ENCODE measurements around the gene CAMTA1.

CAMTA1 gene

DNA sequence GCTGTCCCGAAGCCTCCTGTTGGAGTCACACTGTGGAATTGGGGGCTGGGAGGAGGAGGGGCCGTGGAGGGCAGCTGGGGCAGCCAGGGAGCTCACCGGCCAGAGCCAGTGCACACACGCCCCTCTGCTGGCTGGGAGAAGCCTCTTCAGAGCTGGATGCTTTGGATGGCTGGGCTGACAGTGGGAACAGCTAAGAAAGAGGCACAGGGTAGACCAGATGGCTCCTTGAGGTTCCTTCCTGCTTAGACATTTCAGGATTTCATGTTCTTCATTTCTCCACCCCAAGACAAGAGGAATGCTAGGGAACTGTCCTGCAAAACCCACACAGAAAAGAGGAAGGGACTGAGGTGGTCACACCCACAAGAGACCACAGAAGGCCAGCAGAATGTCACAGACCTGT lies 731.1 kb downstream of the CAMTA1 start:
- DNase-seq = peak; percentile 36 to 48

DNA sequence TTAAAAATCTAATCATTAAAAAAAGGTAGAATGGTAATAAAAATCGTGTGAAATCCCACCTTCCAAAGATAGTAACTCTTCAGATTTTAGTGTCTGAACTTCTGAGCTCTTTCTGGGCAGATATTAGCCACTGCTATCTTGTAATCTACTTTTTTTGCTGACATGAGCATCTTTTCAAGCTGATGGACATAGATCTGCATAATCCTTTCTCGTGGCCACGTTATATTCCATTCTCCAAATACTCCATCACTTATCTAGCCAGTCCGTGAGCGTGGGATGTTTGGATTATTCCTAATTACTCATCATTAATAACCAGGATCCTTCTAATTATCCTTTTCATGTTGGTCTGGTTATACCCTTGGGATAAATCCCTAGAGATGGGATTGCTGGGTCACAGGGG lies 731.7 kb downstream of the CAMTA1 start:
- no peak for DNase-seq

DNA sequence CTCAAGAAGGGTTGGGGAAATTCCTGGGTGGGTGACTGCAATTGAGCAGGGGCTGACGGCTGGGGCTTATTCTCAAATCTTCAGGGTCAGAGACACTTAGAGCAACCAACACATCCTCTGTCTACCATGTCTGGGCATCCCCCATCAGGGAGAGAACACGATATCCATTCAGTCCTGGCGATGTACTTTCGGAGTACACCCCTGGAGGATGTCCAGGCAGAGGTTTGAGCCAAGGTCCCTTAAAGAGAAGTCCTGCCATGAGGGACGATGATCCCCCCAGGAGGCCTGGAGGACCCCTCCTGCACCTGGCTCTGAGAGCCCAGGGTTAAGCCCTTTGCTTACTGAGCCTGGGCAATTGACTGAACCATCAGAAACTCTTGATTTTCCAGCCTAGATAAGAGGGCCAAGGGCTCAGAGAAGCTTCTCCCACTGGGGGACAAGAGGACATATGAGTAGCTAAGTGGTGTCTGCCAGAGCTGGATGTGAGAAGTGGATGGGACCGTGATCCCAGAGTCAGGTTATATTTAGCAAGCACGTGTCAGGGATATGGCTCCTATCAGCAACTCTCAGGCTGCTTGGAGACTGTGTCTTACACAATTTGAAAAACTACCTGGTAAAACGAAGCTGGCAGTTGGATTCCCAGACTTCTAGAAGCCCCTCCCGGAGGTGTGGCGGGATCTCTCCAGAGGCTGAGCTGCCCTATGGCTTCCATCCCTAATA lies 732.5 kb downstream of the CAMTA1 start:
- no peak for DNase-seq

DNA sequence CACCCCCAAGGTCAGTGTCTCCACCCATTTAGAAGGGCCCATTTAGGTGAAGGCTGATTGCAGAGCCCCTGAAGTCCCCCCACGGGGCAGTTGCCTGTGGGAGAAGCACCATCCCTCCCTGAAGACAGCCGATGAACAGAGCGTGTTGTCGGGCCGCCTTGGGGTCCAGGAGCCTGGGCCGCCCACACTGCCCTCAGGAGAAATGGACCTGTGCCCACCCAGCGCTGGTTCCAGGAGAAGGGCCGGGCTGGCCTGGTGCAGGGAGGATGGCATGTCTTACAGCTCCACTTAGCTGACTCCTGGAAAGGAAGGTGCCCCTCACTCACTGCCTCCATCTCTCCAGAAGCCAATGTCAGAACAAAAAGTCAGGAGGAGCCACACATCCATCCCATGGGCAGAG lies 733.2 kb downstream of the CAMTA1 start:
- no peak for DNase-seq

DNA sequence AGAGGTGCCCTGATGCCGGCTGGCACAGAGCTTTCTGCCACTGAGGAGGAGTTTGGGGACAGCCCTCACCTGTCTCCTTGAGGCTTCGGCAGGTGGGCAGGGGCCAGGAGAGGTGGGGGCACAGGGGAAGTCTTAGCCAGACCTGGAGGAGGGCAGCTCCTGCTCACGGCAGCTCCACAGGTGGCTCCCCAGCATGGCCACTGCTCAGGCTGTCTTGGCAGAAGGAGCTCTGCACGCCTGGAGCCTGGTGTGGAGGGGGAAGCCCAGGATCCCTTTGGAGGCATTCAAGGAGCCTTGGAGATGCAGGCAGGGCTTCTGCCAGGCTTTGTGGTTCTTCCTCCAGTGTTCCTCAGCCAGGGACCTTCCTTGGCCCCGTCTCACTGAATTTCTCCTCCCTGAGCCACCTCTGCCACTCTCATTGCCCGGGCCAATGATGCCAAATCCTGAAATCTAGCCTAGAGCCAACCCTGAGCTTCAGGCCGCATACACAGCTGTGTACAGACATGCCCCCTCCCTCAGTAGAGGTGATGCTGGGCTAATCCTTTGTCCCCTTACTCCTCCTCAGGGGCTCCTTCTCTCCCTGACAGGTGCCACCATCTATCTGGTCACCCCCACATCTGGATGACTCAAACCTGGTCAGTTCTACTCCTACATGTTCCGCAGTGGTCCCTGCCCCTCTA lies 734.1 kb downstream of the CAMTA1 start:
- DNase-seq = no peak

DNA sequence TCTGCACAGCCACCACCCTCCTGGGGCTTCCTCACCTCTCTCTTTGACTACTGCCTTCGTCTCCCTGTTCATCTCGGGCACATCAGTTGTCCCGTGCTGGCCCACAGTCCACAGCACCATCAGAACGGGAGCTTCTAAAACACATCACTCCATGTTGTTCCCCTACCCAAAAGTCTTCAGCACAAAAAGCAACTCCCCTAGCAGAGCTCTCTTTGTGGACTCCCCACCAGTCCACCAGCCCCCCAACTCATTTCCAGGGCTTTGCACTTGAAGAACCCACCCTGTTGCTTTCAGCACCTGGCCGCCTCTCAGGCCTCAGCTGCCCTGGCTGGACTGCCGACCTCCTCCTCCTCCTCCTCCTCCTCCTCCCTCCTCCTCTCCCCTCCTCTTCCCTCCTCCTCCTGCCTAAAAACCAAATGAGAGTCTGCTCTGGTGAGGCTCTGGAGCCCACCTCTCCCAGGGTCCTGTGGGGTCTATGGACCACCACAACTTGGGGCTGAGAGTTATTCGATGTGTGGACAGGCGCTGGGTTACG lies 734.7 kb downstream of the CAMTA1 start:
- DNase-seq = no peak

DNA sequence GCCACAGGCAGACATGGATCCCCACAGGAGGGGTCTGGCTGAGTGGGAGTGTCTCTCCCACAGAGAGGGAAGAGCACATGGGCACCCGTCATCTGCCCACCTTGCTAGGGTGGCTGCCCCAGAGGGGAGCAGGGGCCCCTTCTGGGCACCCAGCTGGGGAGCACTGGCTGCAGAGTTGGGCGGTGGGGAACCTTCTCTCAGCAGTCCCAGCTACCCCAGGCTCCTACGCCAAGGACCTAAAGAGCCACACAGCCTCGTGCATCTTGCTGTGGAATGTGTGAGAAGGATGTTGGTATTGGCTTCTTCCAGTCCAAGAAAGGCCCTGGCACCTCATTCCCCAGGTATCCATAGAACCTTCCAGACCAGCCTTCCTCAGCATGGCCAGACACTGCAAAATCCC lies 735.2 kb downstream of the CAMTA1 start:
- DNase-seq = no peak

DNA sequence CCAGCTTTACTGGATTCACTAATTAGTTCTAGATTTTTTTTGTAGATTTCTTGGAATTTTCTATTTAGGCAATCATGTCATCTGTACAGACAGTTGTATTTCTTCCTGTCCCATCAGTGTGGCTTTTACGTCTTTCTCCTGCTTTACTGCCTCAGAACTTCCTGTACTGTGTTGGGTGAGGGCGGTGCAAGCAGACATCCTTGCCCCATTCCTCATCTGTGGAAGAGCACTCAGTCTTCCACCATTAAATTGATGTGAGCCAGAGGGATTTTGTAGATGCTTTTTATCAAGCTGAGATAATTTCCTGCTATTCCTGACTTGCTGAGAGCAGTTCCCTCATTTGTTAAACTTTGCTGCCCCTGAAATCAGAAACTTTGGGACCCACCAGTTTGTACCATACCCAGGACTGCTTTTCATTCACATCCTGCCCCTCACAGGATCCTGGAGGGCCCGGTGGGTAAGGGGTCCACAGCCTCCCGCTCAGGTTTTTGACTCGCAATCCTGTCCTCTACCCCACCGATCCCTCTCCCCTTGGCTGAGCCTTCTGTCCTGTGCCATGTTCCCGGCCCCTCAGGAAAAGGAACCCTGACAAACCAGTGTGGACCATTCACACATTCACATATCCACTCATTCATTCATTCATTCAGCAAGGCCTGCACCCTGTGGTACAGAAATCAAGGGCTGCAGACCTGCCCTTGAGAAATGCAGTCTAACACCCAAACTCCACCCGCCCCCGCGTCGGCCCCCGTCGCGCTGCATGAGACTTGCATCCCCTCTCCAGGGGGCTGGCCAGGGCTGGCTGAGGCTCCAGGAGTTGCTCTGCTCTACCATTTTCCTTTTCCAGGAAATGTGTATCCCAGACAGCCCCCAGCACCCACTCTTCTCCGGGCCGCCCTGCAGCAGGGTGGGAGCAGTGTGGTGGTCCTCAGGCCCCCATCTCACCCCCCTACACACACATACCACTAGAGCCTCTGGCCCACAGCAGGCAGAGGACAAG lies 739.4 kb downstream of the CAMTA1 start:
- DNase-seq = no peak

DNA sequence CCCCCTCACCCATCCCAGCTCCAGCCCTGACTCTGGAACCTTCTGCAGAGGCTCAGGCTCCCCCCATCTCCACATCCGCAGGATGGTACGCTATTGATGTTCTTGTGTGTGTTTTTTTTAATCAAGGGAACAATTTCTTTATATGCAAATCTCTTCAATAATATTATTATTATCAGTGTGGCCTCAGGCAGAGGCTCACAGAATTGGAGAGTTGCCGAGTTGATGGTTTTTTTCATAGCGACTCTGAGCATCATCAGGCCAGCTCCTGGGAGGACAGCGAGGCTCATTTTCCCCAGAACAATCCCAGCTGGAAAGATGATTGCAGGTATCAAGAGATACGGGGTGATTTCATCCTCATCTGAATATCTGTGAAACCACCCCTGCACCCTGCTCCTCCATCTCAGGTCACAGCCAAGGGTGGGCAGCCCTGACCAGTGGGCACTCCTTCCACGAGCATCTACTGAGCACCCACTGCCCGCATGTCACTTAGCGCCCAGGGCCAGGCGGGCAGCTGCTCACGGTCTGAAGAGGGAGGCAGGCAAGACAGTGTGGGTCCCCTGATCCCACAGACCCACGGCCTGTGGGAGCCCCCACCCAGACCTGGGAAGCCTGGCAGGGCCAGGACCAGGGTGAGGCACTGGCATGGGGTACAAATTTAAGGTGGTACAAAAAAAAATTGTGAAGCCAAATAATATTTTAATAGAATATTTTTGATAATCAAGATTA lies 740.2 kb downstream of the CAMTA1 start:
- DNase-seq = no peak

DNA sequence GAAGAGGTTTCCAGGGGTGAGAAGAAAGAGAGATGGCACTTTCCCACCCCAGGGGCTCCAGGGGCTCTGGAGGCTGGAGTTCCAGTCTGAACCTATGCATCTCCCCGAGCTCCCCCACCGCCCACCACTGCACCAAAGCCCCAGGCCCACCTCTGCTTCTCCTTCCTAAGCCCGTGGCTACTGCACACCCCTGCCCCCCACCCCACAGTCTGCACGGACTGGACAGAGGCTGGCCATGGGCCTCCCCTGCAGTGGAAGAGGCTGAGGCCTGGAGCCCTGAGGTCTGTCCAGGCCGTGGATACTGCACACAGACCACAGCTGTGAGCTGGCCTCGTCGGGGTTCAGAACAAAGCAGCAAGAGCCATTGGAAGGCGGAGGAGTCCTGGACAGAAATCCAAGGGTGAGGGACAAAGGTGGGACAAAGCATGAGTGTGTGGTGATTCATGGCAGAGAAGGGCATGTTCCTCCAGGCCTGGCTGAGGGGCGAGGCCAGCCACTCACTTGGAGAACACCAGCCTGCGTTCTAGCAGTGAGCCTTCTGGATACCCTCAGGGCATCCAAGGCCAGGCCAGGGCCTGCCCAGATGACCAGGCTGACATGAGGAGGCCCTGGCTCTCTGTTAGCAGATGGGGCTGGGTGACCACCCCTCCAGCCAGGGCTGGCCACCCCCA lies 741.1 kb downstream of the CAMTA1 start:
- no peak for DNase-seq

DNA sequence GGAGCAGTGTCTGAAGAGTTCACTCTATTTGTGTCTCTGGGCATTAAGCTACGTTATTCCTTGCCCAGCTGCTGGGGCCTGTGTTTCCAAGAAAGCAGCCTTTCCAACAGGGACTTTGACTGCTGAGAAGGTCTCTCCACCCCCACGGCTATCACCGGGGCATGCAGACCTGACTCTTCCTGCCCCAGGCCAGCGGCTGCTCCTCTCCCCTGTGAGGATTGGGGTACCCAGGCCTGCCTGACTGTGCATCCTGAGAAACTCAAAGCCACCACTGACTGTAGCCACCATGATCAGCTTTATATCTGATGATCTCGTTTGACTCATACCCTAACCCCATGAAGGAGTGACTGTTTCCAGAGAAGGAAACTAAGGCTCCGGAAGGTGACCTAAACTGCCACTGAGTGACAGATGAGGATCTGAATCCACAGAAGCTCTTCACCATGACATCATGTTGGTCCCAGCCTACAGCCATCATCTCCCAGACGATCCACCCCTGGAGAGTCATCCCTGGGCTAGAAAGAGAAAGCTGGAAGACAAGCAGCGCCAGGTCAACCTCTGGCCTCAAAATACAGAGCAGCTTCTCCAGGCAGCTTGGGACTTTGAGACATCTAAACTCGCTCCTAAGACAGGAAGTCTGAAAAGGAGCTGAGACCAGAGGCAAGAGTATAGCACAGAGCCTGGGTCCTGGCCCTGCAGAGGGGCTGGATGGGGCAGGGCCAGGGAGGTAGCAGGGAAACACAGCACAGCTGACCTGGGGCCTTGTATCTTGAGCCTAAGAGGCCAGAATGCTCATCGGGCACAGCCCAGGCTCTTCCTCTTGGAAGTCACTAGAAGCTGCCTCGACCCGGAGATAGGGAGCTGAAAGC lies 741.8 kb downstream of the CAMTA1 start:
- no peak for DNase-seq

DNA sequence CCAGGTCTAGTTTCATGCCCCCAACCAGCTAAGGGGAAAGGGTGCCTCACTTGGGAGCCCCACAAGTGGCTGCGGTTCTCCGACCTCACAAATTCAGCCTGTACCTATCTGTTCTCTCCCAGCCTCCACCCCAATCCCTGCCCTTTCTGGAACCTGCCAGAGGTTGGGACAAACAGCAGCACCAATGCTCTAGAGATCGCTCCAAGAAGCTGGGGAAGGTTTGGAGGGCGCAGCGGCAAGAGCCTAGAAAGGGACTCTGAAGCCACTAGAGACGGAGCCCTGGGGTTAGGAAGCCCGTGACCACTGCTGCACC lies 742.4 kb downstream of the CAMTA1 start:
- no peak for DNase-seq

DNA sequence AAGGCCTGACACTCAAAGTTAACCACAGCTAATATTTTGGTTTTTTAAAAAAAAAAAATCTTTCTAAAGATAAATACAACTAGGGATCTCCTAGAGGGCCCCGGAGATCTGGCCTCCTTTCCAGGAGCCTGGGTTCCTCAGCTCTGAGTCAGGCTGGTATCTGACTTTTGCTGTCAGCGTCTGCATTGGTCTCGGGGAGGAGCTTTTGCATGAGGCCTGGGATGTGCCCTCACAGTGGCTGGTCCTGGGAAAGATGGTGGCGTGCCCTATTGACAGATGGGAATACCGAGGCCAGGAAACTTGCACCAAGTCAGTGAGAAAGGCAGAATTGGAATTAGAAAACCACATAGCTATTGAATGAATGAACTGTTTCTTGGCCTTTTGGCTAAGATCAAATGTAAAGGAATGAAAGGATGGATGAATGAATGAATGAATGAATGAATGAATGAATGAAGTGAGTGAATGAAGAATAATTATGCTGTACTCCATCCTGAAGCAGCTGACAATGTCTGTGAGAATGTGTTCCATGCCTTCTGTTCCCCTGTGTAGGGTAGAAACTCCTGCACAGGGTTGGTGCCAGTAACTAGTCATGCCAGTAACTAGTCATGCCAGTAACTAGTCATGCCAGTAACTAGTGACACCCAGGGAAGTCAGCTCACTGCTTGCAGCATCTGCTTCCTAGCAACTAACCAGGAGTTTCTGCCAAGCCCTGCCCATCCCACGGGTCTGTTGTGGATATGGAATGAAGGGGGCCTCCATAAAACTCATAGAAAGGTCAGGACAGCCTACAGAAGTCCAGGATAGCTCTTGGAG lies 743.3 kb downstream of the CAMTA1 start:
- DNase-seq = no peak

DNA sequence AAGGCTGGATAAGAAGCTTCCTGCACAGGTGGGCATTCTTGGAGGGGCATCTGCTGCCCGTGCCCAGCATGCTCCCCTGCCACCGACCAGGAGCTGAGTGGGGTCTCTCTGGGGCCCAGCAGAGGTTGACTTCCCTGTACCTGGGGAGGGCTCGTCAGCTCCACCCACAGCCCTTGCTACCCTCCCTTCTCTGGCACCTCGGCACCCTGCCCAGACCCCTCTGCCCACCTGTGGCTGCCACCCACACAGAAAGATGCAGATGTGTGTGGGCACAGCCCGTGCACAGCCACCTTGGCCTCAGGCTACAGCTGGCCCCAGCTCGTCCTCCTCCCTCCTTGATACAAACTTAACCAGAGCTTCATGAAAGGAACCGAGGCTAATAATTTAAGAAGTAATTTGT lies 744.7 kb downstream of the CAMTA1 start:
- DNase-seq = no peak

DNA sequence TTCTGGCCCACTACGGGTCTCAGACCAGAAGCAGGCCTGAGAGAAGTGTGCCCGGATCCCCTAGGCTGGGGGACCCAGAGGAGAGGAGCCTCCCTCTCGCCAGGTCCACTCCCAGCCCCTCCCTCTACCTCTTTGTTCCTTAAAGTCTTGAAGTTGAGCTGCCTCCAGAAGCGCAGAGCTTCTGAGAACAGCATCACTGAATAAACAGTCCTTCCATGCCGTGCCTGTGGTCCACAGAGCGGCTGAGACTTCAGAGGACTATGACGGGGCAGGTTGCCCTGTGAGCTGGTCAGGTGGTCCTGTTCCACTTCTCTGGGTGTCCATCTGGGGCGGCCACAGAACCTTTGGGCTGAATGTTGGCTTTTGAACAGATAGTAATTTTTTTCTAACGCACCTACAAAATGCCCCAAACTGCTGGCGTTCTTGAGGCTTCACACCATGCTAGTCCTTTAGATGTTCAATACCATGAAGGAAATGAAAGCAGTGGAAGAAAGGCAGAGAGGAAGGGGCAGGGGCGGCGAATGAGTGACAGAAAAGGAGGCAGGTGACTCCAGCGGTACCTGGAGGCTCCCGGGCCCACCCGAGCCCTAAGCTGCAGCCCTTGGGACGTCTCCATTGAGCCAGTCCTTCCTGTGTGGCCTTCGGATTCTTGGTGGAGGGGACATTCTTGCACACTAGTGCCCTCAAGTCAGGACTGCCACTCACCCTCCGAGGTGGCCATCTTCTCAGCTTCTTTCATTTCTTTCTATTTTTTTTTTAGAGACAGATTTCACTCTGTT lies 746.5 kb downstream of the CAMTA1 start:
- no peak for DNase-seq

DNA sequence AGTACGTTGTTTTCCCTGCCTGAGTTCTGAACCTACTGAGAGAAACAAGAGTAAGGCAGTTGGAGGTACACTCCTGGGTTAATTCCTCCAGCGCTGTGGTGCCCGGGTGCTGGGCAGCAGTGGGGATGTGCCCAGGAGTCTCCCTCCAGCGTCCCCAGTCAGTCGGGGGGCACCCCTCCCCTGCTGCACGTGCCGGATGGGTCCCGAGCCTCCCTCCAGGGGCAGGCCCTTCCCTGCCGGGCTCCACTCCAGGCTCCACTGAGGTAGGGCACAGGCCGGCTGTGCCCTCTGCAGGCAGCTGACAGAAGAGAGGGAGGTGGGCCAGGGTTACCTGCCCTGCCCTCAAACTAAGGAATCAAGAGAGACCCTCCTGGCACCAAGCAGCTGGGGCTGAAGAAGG lies 747.8 kb downstream of the CAMTA1 start:
- no peak for DNase-seq

DNA sequence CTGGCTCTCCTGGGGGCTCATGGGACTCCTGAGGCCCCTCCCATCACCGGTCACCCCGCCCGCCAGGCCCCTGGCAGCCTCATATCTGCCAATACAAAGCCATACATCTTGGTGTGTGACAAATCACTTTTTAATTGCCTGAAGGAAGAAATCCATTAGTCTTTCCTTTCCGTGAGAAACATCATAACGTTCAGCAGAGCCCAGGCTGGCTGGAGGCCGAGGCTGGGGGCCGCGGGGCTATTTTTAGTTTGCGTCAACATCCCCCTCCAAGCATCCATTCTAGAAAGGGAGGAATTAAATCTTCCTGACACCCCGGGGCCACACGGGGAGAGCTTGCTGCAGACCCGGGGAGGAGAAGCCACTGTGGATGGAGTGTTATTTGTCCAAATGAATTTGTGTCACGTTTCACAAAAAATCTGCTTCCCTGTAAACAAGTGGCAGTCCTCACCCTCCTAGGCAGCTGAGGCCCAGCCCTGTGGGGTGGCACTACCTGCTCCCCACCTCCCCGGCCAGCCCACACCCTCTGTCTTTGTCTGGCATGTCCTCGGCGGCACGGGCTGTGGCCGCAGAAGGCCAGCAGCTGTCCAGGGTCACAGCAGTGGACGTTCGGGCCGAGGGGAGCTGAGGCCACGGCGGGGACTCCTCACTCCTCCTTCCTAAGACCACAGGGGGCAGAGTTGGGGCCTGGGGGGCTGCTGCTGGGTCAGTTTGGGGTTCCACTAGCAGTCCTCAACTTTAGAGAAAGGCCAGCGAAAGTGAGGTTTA lies 749.0 kb downstream of the CAMTA1 start:
- DNase-seq = no peak

DNA sequence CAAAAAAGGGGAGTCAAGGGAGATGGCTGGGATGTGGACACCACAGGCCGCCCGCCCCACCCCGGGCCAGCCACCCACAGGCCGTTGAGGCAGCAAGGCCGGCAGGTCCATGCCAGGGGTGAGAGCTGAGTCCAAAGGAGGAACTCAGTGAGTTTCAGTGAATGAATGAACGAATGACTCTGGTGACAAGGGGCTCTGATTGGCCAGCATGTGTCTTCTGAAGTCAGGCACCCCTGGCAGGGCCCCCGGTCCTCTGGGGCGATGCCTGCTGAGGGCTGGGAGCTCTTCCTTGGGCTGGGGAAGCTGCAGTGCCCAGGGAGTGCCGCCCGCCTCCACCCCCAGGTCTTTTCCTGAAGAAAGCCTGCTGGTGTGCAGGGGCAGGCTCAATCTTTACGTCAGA lies 749.8 kb downstream of the CAMTA1 start:
- no peak for DNase-seq
